GM10248 (cell line): ENCODE results near the gene SEZ6L2.
A peak's percentile ranks its signal among the peaks of the same experiment; 100 is the strongest.
"Not testable (repeated sequence)": the region's sequence is repeated elsewhere in the genome, so short reads cannot be mapped to it uniquely, and the experiment has no call there.

Source experiments
- CTCF ChIA-PET: fragments of 300-600 bp; sonication (Branson Sonifier 250); formaldehyde crosslinking; extraction: SDS; loops from one replicate; lab custom pipeline; 2021; ENCODE audit warnings: antibody characterized with exemption; lab: Yijun Ruan, JAX
- POLR2A ChIA-PET: fragments of 350-650 bp; sonication (Branson Sonifier 250); formaldehyde crosslinking; extraction: SDS; loops from one replicate; lab custom pipeline; 2020; ENCODE audit warnings: antibody characterized with exemption; lab: Yijun Ruan, JAX
- DNase-seq: peaks from one replicate; pipeline ENCODE4 v3.0.0; 2012; ENCODE audit errors: extremely low spot score
- TF ChIP-seq, protein P1 (sequence below): IDR thresholded peaks from 2 replicates; pipeline ENCODE4 v1.5.1; 2012; ENCODE audit warnings: mild to moderate bottlenecking, low read depth; ENCODE audit errors: extremely low read depth, missing control alignments, control extremely low read depth

Gene SEZ6L2

DNA sequence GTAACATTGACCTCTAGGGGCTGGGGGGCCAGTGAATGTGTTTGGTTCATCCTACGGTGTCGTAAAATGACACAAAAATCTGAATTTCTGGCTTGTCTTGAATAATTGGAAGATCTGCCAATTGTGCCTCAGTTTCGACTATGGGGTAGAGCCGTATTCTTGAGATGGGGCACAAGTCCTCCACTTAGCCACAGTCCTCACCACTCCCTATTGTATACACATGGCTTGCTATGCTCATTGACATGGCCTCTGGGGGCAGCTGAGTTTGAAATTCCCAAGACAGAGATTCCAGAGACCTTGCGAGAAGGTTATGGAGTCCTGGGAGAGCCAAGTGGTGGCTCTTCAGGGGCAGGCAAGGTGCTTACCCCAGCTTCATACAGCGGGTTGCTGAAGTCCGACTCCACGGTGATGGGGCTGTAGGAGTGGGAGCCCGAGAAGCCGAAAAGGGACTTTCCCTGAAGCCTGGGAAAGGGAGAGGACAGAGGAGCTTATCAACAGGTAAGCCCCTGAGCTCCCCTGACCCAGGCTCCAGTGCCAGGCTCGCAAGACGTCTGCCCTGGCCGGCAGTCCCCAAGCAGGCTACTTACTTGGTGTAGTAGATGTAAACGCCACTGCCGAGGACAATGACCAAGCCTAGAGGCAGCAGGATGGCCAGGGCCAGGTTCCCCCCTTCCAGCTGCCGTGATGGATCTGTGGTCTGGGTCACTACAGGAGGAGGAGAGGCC, 27.4 kb downstream of the SEZ6L2 start:
- TF ChIP-seq, protein P1, sequence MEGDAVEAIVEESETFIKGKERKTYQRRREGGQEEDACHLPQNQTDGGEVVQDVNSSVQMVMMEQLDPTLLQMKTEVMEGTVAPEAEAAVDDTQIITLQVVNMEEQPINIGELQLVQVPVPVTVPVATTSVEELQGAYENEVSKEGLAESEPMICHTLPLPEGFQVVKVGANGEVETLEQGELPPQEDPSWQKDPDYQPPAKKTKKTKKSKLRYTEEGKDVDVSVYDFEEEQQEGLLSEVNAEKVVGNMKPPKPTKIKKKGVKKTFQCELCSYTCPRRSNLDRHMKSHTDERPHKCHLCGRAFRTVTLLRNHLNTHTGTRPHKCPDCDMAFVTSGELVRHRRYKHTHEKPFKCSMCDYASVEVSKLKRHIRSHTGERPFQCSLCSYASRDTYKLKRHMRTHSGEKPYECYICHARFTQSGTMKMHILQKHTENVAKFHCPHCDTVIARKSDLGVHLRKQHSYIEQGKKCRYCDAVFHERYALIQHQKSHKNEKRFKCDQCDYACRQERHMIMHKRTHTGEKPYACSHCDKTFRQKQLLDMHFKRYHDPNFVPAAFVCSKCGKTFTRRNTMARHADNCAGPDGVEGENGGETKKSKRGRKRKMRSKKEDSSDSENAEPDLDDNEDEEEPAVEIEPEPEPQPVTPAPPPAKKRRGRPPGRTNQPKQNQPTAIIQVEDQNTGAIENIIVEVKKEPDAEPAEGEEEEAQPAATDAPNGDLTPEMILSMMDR, result no peak
- no peak for DNase-seq
- CTCF ChIA-PET, result no interaction called here
- POLR2A ChIA-PET, result no interaction called here

DNA sequence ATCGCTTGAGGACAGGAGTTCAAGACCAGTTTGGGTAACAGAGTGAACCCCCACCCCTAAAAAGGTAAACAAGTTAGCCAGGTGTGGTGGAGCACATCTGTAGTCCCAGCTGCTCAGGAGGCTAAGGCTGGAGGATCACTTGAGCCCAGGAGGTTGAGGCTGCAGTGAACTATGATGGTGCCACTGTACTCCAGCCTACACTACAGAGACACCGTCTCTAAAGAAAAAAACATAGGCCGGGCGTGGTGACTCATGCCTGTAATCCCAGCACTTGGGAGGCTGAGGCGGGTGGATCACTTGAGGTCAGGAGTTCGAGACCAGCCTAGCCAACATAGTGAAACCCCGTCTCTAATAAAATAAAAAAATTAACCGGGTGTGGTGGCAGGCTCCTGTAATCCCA, 30.3 kb downstream of the SEZ6L2 start:
- DNase-seq, POLR2A ChIA-PET: not testable (repeated sequence)
- CTCF ChIA-PET, result interaction anchor here (0.9 kb wide), 1 partner anchor 21 kb away, joined by 5 read pairs; no protein-coding TSS in a partner anchor

DNA sequence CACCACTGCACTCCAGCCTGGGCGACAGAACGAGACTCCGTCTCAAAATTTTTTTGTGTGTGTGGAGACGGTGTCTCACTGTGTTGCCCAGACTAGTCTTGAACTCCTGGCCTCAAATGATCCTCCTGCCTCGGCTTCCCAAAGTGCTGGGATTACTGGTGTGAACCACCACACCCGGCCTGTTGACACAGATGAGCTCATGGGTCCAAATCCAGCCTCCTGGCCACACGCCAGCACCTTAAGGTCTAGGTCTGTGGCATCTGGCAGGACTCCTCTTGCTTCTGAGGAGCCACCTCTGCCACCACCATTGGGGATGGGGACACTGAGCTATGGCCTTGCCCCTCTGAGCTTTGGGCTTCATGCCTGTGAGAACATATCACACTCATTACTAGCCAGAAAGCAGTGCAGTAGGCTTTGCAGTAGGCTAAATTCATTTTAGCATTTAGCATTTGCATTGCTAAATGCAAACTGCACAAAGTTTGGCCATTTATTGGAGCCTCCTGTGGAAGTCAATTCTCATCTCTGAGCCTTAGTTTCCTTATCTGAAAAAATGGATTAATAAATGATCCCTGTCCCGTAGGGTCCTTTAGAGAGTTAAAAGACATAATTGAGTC, 30.8 kb downstream of the SEZ6L2 start:
- CTCF ChIA-PET, result interaction anchor here (0.9 kb wide), 1 partner anchor 20 kb away, joined by 5 read pairs; no protein-coding TSS in a partner anchor
- TF ChIP-seq, protein P1, result no peak
- POLR2A ChIA-PET, result no interaction called here
- DNase-seq, result no peak

DNA sequence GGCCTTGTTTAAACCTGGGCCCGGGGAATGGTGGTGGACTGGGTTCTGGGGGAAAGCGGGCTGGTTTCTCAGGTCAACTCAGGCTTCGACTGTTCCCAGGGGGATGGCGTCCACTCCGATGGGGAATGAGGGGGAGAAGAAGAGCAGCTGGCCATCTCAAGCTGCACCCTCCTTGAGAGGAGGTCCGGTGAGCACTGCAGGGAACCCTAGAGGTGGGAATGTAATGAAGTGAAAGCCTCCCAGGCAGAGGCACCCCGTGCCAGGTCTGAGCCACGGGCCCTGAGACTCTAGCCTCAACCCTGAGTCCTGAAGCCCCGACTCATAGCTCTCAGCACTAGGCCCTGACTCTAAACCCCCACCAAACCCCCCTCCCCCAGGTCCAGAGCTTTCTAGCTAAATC, 35.1 kb downstream of the SEZ6L2 start:
- TF ChIP-seq, protein P1, result no peak
- DNase-seq, result no peak
- ChIA-PET CTCF (interaction anchor here (0.7 to 4.0 kb wide), 5 partner anchors 13 to 97 kb away, joined by 3 to 26 read pairs (median 4); partner anchors contain the start of gene PAGR1), POLR2A (interaction anchor here (0.6 to 1.3 kb wide), 2 partner anchors 9 to 62 kb away, joined by 6 to 7 read pairs; no protein-coding TSS in a partner anchor)

DNA sequence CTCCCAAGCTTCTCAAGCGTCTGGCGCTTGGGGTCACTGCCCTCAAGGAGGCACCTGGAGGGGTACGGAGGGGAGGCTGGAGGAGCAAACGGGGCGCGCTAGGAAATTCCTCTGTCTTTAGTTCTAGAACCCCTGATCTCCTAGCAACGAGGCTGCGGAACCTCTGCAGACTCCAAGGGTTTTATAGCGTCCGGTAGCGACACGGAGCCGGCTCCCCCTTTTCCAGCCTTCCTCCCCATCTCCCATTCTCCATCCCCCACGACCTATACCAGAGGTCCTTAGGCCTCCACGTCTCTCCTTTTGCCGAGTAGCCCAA, 35.7 kb downstream of the SEZ6L2 start:
- POLR2A ChIA-PET, result interaction anchor here (0.8 to 1.3 kb wide), 2 partner anchors 9 to 15 kb away, joined by 3 to 6 read pairs; no protein-coding TSS in a partner anchor
- CTCF ChIA-PET, result interaction anchor here (1.0 to 4.0 kb wide), 6 partner anchors 14 to 98 kb away, joined by 3 to 26 read pairs (median 4); partner anchors contain the start of genes PAGR1 and SEZ6L2

DNA sequence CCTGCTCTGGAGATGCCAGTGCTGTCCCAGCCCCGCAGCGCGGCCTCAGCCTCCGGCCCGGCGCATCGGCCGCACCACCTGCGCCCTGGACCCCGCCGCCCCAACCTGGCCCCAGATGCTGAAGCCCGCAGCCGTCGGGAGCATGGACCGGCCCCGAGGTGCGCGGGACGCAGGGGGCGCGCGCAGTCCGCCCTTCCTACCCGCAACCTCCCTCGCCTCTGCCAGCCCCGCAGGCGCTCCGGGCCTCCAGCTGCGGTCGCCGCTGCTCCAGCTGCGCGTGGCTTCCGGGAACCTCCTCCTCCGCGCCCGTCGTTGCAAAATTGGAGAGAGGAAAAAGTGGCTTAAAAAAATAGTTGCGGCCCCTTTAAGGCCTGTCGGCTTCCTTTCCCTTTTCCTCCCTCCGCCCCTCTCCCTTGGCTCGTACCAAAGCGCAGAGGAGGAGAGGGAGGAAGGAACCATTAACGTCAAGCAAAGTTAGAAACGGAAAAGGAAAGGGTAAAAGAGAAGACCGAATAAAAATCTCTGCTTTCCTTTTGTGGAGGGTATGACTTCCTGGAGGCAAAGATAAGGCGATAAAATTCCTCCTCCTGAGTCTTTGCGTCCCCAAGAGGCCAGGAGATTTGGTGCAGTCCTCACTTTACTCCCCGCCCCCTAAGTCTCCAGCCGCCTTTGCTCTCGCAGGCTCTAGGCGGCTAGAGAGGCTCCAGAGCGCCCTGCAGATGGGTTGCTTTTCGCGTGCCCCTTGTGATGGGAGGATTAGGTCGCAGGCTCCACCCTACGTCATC, 36.3 kb downstream of the SEZ6L2 start, which contains the start of gene CDIPT:
Gene CDIPT, minus strand, starts transcription at position 343 of the 785 bp plus-strand sequence. CDS start 369 bp downstream, outside the sequence.
- DNase-seq, result peak; percentile 95
- TF ChIP-seq, protein P1, result peak; percentile 91
- ChIA-PET CTCF (interaction anchor here (1.0 to 4.0 kb wide), 6 partner anchors 14 to 98 kb away, joined by 3 to 26 read pairs (median 4); partner anchors contain the start of genes PAGR1 and SEZ6L2), POLR2A (interaction anchor here (0.8 to 1.3 kb wide), 2 partner anchors 8 to 15 kb away, joined by 3 to 6 read pairs; no protein-coding TSS in a partner anchor)

More for the DNA sequence above, 35.7 kb downstream of the SEZ6L2 start:
- TF ChIP-seq, protein P1, result no peak
- DNase-seq, result no peak
